Left ventricle myocardium superior (tissue), 1 donor: ENCODE measurements around the gene SAMD10. TPM values are rescaled to one million over a fixed set of nuclear protein-coding genes. Genes with fewer than 3 reads are reported as not detected.
"Not testable (repeated sequence)": the region's sequence is repeated elsewhere in the genome, so short reads cannot be mapped to it uniquely, and the experiment has no call there.

Experiments
- ATAC-seq: fragments of 200-7000 bp; cut with Tn5 transposase; one replicate; pipeline ENCODE4 v1.9.1; 2020; ENCODE audit warnings: mild to moderate bottlenecking, moderate library complexity
- DNase-seq: peaks from one replicate; pipeline ENCODE4 v3.0.0-alpha.2; 2020
- intact Hi-C: fragments of 100-400 bp; cut with micrococcal nuclease; formaldehyde crosslinking; loops from one replicate; pipeline ENCODE4 v1.11.0; 2022
- microRNA-seq: library from miRNA; unstranded; fragments of <30 nt; microRNA quantifications from one replicate; pipeline ENCODE4 v1.2.0, GENCODE V29; 2020; ENCODE audit warnings: borderline number of aligned reads
- total RNA-seq: library from RNA; stranded (reverse); fragmentation: NEBNext Ultra II Directional; extraction: Animal tissue kit (Norgen Biotek cat#: 25700); gene quantifications from one replicate; pipeline ENCODE4 v1.2.1, GENCODE V29; 2021
- donor health status: DM: no; HTN: yes; CAD: no; lungs with severe emphysema.

The SAMD10 gene
- total RNA-seq, 1 donor from 2014 or later: 6.4 TPM

DNA sequence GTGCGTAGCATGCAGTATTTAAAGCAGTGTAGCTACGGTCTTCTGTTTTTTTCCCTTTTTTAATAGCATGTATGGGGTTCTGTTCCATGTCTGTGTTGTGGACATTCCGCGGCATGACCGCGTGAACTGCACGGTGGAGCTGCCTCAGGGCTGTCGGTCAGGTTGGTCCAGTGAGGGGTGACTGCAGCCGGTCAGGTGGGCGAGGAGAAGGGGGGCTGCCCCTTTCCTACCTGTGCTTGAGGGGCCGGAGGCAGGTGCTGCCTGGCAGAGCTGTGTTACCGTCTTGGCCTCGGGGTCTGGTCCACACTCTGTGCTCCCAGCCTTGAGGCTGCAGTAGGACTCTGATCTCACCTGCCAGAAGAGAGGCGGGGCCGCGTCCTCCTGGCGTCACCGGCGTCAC is 47.7 kb downstream of the SAMD10 start:
- no peak for DNase-seq
- intact Hi-C loops: no loop called here
- ATAC-seq: no peak

DNA sequence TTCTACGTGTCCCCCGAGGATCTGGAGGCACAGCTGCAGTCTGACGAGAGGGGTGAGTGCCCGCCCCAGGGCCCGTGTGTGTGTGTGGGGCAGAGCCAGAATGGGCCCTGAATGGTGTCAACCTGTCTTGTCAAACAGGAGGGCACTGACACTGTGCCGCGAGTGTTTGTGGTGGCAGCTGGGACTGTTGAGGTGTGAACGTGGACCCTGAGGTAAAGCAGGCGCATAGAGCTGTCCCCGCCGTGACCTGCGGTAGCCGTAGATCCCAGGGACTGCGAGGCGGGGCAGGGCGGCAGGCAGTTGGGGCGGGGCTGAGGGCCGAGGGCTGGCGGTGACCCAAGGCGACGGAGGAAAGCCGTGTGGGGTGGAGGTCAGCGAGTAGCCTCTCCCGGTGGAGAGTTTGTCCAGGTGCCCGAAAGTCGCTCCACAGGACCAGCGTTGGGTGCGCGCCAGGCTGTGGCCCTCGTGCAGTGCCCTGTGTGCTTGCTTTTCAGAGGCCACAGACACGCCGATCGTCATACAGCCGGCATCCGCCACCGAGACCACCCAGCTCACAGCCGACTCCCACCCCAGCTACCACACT is 48.4 kb downstream of the SAMD10 start:
- DNase-seq (peak; percentile 91), ATAC-seq (peak; percentile 95)
- intact Hi-C loops: no loop called here

DNA sequence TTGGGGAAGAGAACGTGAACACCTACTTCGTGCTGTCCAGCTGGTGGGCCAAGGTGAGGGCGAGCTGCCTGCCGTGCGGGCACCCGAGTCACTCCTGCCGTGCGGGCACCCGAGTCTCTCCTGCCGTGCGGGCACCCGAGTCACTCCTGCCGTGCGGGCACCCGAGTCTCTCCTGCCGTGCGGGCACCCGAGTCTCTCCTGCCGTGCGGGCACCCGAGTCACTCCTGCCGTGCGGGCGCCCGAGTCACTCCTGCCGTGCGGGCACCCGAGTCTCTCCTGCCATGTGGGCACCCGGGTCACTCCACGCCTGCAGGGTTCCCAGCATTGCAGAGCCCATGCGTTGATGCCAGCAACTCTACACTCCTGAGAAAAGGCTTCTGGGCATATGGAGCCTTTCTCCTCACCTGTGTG is 50.0 kb downstream of the SAMD10 start:
- intact Hi-C loops, ATAC-seq, DNase-seq: not testable (repeated sequence)

DNA sequence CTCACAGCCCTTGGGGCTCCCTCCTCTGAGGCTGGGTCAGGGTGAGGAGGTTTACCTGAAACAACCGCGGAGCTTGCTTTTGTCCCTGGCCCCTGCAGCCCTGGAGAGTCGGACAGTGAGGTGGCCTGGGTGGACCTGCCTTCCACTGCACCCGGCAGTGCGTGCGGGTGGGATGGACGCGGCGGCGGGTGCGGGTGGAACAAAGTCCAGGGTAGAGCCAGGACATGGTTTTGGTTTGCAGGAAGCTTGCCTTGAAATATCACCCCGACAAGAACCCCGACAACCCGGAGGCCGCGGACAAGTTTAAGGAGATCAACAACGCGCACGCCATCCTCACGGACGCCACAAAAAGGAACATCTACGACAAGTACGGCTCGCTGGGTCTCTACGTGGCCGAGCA is 50.4 kb downstream of the SAMD10 start:
- intact Hi-C loops: no loop called here
- ATAC-seq (no peak), DNase-seq (no peak)

DNA sequence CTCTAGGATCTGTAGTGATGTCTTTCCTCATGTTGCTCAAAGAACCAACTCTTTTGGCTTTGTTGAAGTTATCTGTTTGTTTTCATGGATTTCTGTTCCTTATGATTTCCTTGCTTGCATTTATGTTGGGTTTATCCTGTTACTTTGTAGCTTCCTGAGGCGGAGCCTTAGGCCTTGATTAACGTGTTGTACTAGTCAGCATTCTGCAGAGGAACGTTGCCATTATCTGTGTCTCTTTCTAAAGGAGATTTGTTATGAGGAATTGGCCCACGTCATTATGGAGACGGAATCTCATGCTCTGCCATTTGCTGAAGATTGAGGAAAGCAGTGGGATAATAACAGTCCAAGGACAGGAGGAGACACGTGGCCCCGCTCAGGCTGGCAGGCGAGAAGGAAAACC is 53.1 kb downstream of the SAMD10 start:
- intact Hi-C loops: no loop called here
- DNase-seq (no peak), ATAC-seq (no peak)

DNA sequence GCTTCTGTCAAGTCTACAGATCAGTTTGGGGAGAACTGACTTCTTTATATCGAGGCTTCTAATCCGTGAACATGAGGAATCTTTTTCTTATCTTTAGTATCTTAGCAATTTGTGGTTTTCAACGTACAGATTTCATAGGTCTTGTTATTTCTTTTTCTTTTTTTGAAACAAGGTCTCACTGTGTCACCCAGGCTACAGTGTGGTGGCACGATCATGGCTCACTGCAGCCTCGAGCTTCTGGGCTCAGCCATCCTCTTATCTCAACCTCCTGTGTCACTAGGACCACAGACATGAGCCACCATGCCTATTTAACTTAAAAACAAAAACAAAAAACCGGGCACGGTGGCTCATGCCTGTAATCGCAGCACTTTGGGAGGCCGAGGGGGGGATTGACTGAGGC is 55.2 kb downstream of the SAMD10 start:
- no peak for DNase-seq
- intact Hi-C loops: no loop called here
- no peak for ATAC-seq

Small RNA genes within 50 kb of the gene (microRNA-seq; reads per million reads assigned to microRNA genes)
- not detected for gene MIR1914
- not detected for gene MIR647

Other genes with a start within 250 kb of the SAMD10 start
- gene LIME1, start 243.0 kb downstream of the SAMD10 start, total RNA-seq: 2.7 TPM
- gene SLC2A4RG, start 239.9 kb downstream of the SAMD10 start, total RNA-seq: 104 TPM
- 13.1 TPM for gene ZBTB46, start 148.4 kb downstream of the SAMD10 start, total RNA-seq
- not detected for gene ABHD16B, start 118.1 kb downstream of the SAMD10 start, total RNA-seq
- gene TPD52L2, start 114.4 kb downstream of the SAMD10 start, total RNA-seq: 78.0 TPM
- gene DNAJC5, start 84.5 kb downstream of the SAMD10 start, total RNA-seq: 47.3 TPM
- 59.9 TPM for gene UCKL1, start 23.2 kb downstream of the SAMD10 start, total RNA-seq
- 14.0 TPM for gene ZNF512B, start 9.7 kb downstream of the SAMD10 start, total RNA-seq
- gene PRPF6, start 1.5 kb upstream of the SAMD10 start, total RNA-seq: 50.6 TPM
- gene C20orf204, start 56.5 kb upstream of the SAMD10 start, total RNA-seq: 0.35 TPM
- gene SOX18, start 70.0 kb upstream of the SAMD10 start, total RNA-seq: 36.8 TPM
- 35.6 TPM for gene TCEA2, start 83.6 kb upstream of the SAMD10 start, total RNA-seq
- gene RGS19, start 99.9 kb upstream of the SAMD10 start, total RNA-seq: 5.4 TPM
- 0.27 TPM for gene OPRL1, start 100.4 kb upstream of the SAMD10 start, total RNA-seq
- gene LKAAEAR1, start 104.8 kb upstream of the SAMD10 start, total RNA-seq: not detected
- not detected for gene NPBWR2, start 127.9 kb upstream of the SAMD10 start, total RNA-seq
- 0.20 TPM for gene MYT1, start 184.8 kb upstream of the SAMD10 start, total RNA-seq